ENCODE measurements around the gene TRMT1. TPM values are rescaled to one million over a fixed set of nuclear protein-coding genes. Genes with fewer than 3 reads are reported as not detected.

Gene TRMT1
- total RNA-seq, 1 experiment from 2014 or later: 109 TPM

GRCh38 chr19:13094771-13095392, 21.7 kb downstream of the TRMT1 start:
- Histone ChIP-seq H3K36me3 (ENCODE audit: insufficient read depth, low read length, poor library complexity, severe bottlenecking) (no peaks in the 10 kb centered on the region), H3K27me3 (replicated peaks; ENCODE audit: insufficient read depth, low read depth, low read length, poor library complexity) (no peaks in the 10 kb centered on the region), H3K9me3 (ENCODE audit: low read depth, low read length, poor library complexity, severe bottlenecking) (no peaks in the 10 kb centered on the region), H3K4me1 (ENCODE audit: insufficient read depth, low read length, poor library complexity, severe bottlenecking) (peaks cover 44% of the 10 kb centered on the region), H3K4me3 (ENCODE audit: low read depth, low read length, poor library complexity, severe bottlenecking) (no peak overlapping the region), H3K27ac (ENCODE audit: low read depth, low read length, poor library complexity, severe bottlenecking) (no peak overlapping the region)
- POLR2A ChIA-PET (ENCODE audit: low non-redundant PET): no interaction called here
- peak; percentile 46 for DNase-seq (ENCODE audit: low spot score)
- no TSS peak for BruUV-seq (replicated peaks)
- CTCF ChIA-PET: interaction anchor here (1.3 to 2.4 kb wide), 2 partner anchors 10 to 117 kb away, joined by 4 to 39 read pairs; no protein-coding TSS in a partner anchor
- no peak for TF ChIP-seq CTCF (conservative IDR thresholded peaks at IDR 0.05; ENCODE audit: low read depth, low read length)
- TF ChIP-seq EZH2 (IDR thresholded peaks at IDR 0.05; ENCODE audit: borderline replicate concordance, low read depth, low read length, poor library complexity, severe bottlenecking): no peak
- intact Hi-C loops (cut with micrococcal nuclease; ENCODE audit: unreplicated experiment): loop anchor here (5.0 kb wide), 1 partner anchor 63 kb away; no protein-coding TSS in a partner anchor

- Histone ChIP-seq H3K9me3 (ENCODE audit: low read depth, low read length, poor library complexity, severe bottlenecking) (no peaks in the 10 kb centered on the region), H3K27ac (ENCODE audit: low read depth, low read length, poor library complexity, severe bottlenecking) (no peak overlapping the region), H3K36me3 (ENCODE audit: insufficient read depth, low read length, poor library complexity, severe bottlenecking) (no peaks in the 10 kb centered on the region), H3K4me1 (ENCODE audit: insufficient read depth, low read length, poor library complexity, severe bottlenecking) (peaks cover 44% of the 10 kb centered on the region), H3K4me3 (ENCODE audit: low read depth, low read length, poor library complexity, severe bottlenecking) (no peak overlapping the region), H3K27me3 (replicated peaks; ENCODE audit: insufficient read depth, low read depth, low read length, poor library complexity) (no peaks in the 10 kb centered on the region)
- POLR2A ChIA-PET (ENCODE audit: low non-redundant PET): no interaction called here
- TF ChIP-seq CTCF (conservative IDR thresholded peaks at IDR 0.05; ENCODE audit: low read depth, low read length) (no peak), EZH2 (IDR thresholded peaks at IDR 0.05; ENCODE audit: borderline replicate concordance, low read depth, low read length, poor library complexity, severe bottlenecking) (no peak)
- BruUV-seq (replicated peaks): no TSS peak
- no peak for DNase-seq (ENCODE audit: low spot score)
- CTCF ChIA-PET: interaction anchor here (0.6 to 2.4 kb wide), 12 partner anchors 10 to 129 kb away, joined by 3 to 39 read pairs (median 4); no protein-coding TSS in a partner anchor
- intact Hi-C loops (cut with micrococcal nuclease; ENCODE audit: unreplicated experiment): loop anchor here (5.0 kb wide), 1 partner anchor 62 kb away; no protein-coding TSS in a partner anchor
Observed at GRCh38 chr19:13094106-13094504, 22.4 kb downstream of the TRMT1 start.

DNA sequence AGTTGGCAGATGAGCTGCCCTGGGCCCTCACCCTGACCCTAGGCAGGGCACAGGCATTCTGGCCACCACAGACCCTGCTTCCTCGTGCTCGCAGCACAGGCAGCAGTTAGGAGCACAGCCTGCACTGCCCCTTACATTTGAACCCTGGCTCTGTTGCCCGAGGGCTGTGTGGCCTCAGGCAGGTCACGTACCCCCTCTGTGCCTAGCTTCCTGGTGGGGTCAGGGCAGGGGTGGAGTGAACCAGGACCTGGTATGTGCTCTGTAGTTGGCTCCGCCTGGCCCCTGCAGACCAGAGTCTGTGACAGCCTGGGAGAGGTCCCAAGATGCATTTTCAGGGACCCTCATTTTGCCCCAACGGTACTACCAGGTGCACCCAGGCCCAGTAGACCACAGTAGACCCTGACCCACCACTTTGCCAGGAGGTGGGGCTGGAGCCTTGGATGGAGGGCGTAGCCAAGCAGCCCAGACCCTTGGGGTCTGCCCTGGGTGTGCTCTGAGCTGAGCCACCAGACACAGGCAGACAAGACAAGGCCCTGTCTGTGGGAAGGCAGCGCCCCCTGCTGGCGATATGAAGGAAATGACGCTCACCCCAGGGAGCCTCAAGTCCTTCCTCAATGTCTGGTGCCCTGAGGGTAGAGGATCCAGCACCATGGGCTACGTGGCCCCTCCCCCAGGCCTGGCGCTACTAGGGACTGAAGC, 23.0 kb downstream of the TRMT1 start:
- Histone ChIP-seq H3K36me3 (ENCODE audit: insufficient read depth, low read length, poor library complexity, severe bottlenecking) (no peaks in the 10 kb centered on the region), H3K4me1 (ENCODE audit: insufficient read depth, low read length, poor library complexity, severe bottlenecking) (peaks cover 44% of the 10 kb centered on the region), H3K27me3 (replicated peaks; ENCODE audit: insufficient read depth, low read depth, low read length, poor library complexity) (no peaks in the 10 kb centered on the region), H3K4me3 (ENCODE audit: low read depth, low read length, poor library complexity, severe bottlenecking) (no peak overlapping the region), H3K27ac (ENCODE audit: low read depth, low read length, poor library complexity, severe bottlenecking) (peak overlapping the region; percentile 35), H3K9me3 (ENCODE audit: low read depth, low read length, poor library complexity, severe bottlenecking) (no peaks in the 10 kb centered on the region)
- BruUV-seq (replicated peaks): no TSS peak
- intact Hi-C loops (cut with micrococcal nuclease; ENCODE audit: unreplicated experiment): loop anchor here (1.0 to 5.0 kb wide), 2 partner anchors 61 to 110 kb away; no protein-coding TSS in a partner anchor
- ChIA-PET POLR2A (ENCODE audit: low non-redundant PET) (no interaction called here), CTCF (interaction anchor here (0.6 to 2.4 kb wide), 12 partner anchors 10 to 128 kb away, joined by 3 to 39 read pairs (median 4); no protein-coding TSS in a partner anchor)
- TF ChIP-seq CTCF (conservative IDR thresholded peaks at IDR 0.05; ENCODE audit: low read depth, low read length) (peak; percentile 96), EZH2 (IDR thresholded peaks at IDR 0.05; ENCODE audit: borderline replicate concordance, low read depth, low read length, poor library complexity, severe bottlenecking) (no peak)
- DNase-seq (ENCODE audit: low spot score): peak; percentile 93
